Measurements from ENCODE around the gene ADAM10.

Gene ADAM10

DNA sequence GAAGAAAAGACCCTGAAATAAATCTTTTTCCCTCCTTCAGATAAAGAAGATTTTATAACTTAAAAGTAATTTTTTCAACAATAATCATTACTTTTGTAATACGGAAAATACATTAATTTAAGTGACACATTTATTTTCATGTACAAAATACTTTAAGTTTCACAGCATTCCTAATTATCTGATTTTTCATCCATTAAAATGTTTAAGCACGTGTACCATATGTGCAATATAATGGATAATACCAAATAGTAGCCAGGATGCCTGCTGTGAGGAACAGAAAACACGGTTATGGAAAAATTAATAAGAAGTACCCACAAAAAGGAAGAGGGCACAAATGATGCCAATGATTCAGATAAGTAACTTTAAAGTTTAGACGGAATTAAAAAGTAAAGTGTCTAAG lies 33.5 kb downstream of the ADAM10 start:
- H3K27me3 ChIP-seq (ENCODE audit: insufficient read depth, low read length, poor library complexity, severe bottlenecking), result no peaks in the 10 kb centered on the region
- peaks cover 42% of the 10 kb centered on the region for H3K36me3 ChIP-seq (ENCODE audit: insufficient read depth, low read length)
- H3K79me2 ChIP-seq (ENCODE audit: insufficient read depth, low read length), result peaks cover 96% of the 10 kb centered on the region
- peaks cover 4% of the 10 kb centered on the region; the same call in 1 of the 2 replicates for H3F3A ChIP-seq (ENCODE audit: low read depth)
- TF ChIP-seq, protein P1, sequence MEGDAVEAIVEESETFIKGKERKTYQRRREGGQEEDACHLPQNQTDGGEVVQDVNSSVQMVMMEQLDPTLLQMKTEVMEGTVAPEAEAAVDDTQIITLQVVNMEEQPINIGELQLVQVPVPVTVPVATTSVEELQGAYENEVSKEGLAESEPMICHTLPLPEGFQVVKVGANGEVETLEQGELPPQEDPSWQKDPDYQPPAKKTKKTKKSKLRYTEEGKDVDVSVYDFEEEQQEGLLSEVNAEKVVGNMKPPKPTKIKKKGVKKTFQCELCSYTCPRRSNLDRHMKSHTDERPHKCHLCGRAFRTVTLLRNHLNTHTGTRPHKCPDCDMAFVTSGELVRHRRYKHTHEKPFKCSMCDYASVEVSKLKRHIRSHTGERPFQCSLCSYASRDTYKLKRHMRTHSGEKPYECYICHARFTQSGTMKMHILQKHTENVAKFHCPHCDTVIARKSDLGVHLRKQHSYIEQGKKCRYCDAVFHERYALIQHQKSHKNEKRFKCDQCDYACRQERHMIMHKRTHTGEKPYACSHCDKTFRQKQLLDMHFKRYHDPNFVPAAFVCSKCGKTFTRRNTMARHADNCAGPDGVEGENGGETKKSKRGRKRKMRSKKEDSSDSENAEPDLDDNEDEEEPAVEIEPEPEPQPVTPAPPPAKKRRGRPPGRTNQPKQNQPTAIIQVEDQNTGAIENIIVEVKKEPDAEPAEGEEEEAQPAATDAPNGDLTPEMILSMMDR (conservative IDR thresholded peaks at IDR 0.05; ENCODE audit: low read length), result no peak
- TF ChIP-seq EZH2phosphoT487 (IDR thresholded peaks at IDR 0.05; ENCODE audit: borderline replicate concordance), result no peak
- H3K9ac ChIP-seq (ENCODE audit: low read depth, low read length, poor library complexity, severe bottlenecking), result no peak overlapping the region
- no peak overlapping the region for H2AFZ ChIP-seq (ENCODE audit: low read length)
- no peak overlapping the region for H3K4me2 ChIP-seq (ENCODE audit: low read depth, low read length, poor library complexity, severe bottlenecking)
- H4K20me1 ChIP-seq (ENCODE audit: insufficient read depth, low read length, poor library complexity, severe bottlenecking), result peaks cover 46% of the 10 kb centered on the region
- no peak overlapping the region for H3K4me3 ChIP-seq (ENCODE audit: low read length, poor library complexity, severe bottlenecking)
- no peaks in the 10 kb centered on the region for H3K4me1 ChIP-seq (ENCODE audit: insufficient read depth, low read length, poor library complexity, severe bottlenecking)
- H3K9me3 ChIP-seq (ENCODE audit: insufficient read depth, low read depth, low read length), result no peaks in the 10 kb centered on the region
- no peaks in the 10 kb centered on the region for H3K9me2 ChIP-seq (replicated peaks; ENCODE audit: low read depth, low read length)

DNA sequence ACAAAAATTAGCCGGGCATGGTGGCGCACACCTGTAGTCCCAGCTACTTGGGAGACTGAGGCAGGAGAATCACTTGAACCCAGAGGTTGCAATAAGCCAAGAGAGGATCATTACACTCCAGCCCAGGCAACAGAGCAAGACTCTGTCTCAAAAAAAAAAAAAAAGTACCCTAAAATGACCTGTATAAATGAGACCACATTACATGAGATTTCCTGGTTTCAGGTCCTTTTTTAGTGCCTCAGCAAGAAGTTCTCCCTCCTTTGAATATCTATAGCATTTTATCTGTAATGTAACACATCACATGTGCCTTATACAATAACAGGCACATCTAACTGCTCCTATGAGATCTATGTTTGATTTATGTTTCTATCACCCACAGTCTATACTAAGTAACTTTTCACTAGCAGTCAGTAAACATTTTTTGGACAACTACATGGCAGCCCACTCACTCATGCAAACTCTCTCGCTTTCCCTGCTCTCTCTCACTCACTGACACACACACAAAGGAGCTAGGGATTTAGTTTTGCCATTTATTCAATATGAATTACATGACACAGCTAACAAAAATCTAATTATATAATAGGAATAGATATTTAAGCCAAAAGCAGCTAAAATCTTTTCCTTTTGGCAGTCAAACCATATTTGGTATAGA lies 34.1 kb downstream of the ADAM10 start:
- H4K20me1 ChIP-seq (ENCODE audit: insufficient read depth, low read length, poor library complexity, severe bottlenecking), result peaks cover 44% of the 10 kb centered on the region
- H2AFZ ChIP-seq (ENCODE audit: low read length), result no peak overlapping the region
- H3K9ac ChIP-seq (ENCODE audit: low read depth, low read length, poor library complexity, severe bottlenecking), result no peak overlapping the region
- peaks cover 42% of the 10 kb centered on the region for H3K36me3 ChIP-seq (ENCODE audit: insufficient read depth, low read length)
- TF ChIP-seq, protein P1 (conservative IDR thresholded peaks at IDR 0.05; ENCODE audit: low read length), result no peak
- no peak for TF ChIP-seq EZH2phosphoT487 (IDR thresholded peaks at IDR 0.05; ENCODE audit: borderline replicate concordance)
- H3K79me2 ChIP-seq (ENCODE audit: insufficient read depth, low read length), result peaks cover 96% of the 10 kb centered on the region
- H3K27me3 ChIP-seq (ENCODE audit: insufficient read depth, low read length, poor library complexity, severe bottlenecking), result no peaks in the 10 kb centered on the region
- H3K9me2 ChIP-seq (replicated peaks; ENCODE audit: low read depth, low read length), result no peaks in the 10 kb centered on the region
- H3K4me3 ChIP-seq (ENCODE audit: low read length, poor library complexity, severe bottlenecking), result no peak overlapping the region
- H3K9me3 ChIP-seq (ENCODE audit: insufficient read depth, low read depth, low read length), result no peaks in the 10 kb centered on the region
- H3K4me2 ChIP-seq (ENCODE audit: low read depth, low read length, poor library complexity, severe bottlenecking), result no peak overlapping the region
- H3F3A ChIP-seq (ENCODE audit: low read depth), result peaks cover 4% of the 10 kb centered on the region; the same call in 1 of the 2 replicates
- H3K4me1 ChIP-seq (ENCODE audit: insufficient read depth, low read length, poor library complexity, severe bottlenecking), result no peaks in the 10 kb centered on the region

DNA sequence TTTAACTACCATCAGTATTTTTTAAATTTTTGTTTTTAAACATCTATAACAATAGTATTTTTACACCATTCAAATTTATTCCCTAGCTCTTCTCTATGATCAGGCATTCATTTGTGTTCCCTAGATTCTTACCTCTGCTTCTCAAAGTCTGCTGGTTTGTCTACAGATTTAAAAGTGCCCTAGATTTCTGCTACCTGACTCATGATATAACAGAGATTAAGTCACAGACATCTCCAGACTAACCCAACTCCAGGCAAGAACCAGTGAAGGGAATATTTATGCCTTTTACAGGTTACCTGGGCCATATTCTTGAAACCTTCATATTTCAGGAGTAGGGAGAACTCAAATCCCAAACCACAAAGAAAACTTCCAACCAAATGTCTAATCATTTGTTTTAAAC lies 38.8 kb downstream of the ADAM10 start:
- H3K36me3 ChIP-seq (ENCODE audit: insufficient read depth, low read length), result peaks cover 46% of the 10 kb centered on the region; the same call in 1 of the 2 replicates
- no peaks in the 10 kb centered on the region for H3K27me3 ChIP-seq (ENCODE audit: insufficient read depth, low read length, poor library complexity, severe bottlenecking)
- 0 out of 2 replicates have a peak, but pooled peaks cover 4% of the 10 kb centered on the region for H3F3A ChIP-seq (ENCODE audit: low read depth)
- H3K4me2 ChIP-seq (ENCODE audit: low read depth, low read length, poor library complexity, severe bottlenecking), result no peak overlapping the region
- peaks cover 98% of the 10 kb centered on the region for H3K79me2 ChIP-seq (ENCODE audit: insufficient read depth, low read length)
- H3K4me1 ChIP-seq (ENCODE audit: insufficient read depth, low read length, poor library complexity, severe bottlenecking), result no peaks in the 10 kb centered on the region
- H3K9me3 ChIP-seq (ENCODE audit: insufficient read depth, low read depth, low read length), result no peaks in the 10 kb centered on the region
- H3K9ac ChIP-seq (ENCODE audit: low read depth, low read length, poor library complexity, severe bottlenecking), result no peak overlapping the region
- peaks cover 39% of the 10 kb centered on the region for H4K20me1 ChIP-seq (ENCODE audit: insufficient read depth, low read length, poor library complexity, severe bottlenecking)
- no peak overlapping the region for H2AFZ ChIP-seq (ENCODE audit: low read length)
- no peak for TF ChIP-seq EZH2phosphoT487 (IDR thresholded peaks at IDR 0.05; ENCODE audit: borderline replicate concordance)
- TF ChIP-seq, protein P1 (conservative IDR thresholded peaks at IDR 0.05; ENCODE audit: low read length), result no peak
- H3K4me3 ChIP-seq (ENCODE audit: low read length, poor library complexity, severe bottlenecking), result no peak overlapping the region
- no peaks in the 10 kb centered on the region for H3K9me2 ChIP-seq (replicated peaks; ENCODE audit: low read depth, low read length)

Data from Loucy (cell line).